Muscle of leg (tissue), 11 donors: Measurements from ENCODE around the gene RIMBP2. TPM values are rescaled to one million over a fixed set of nuclear protein-coding genes. Genes with fewer than 3 reads are reported as not detected.

ENCODE experiments used
- DNase-seq: peaks from one replicate; pipeline ENCODE4 v3.0.0; 2013
- H3K27ac ChIP-seq: one replicate; pipeline ENCODE4 v1.5.1; 2013; ENCODE audit warnings: mild to moderate bottlenecking, low read length, control low read depth
- H3K27me3 ChIP-seq: one replicate; pipeline ENCODE4 v1.6.1; 2013; ENCODE audit warnings: low read length; ENCODE audit not compliant: control insufficient read depth, insufficient read depth
- H3K36me3 ChIP-seq: one replicate; pipeline ENCODE4 v1.6.1; 2013; ENCODE audit warnings: low read length; ENCODE audit not compliant: control insufficient read depth, insufficient read depth
- H3K4me1 ChIP-seq: one replicate; pipeline ENCODE4 v1.6.1; 2013; ENCODE audit warnings: low read length; ENCODE audit not compliant: control insufficient read depth, insufficient read depth
- H3K4me3 ChIP-seq: one replicate; pipeline ENCODE4 v1.5.1; 2013; ENCODE audit warnings: low read length, control low read depth
- H3K9me3 ChIP-seq: replicated peaks from 2 replicates; pipeline ENCODE4 v1.6.1; 2013; ENCODE audit warnings: low read depth, low read length; ENCODE audit not compliant: control insufficient read depth
- WGBS: methylation state at CpG from one replicate; pipeline ENCODE4 v1.1.5; 2013; ENCODE audit warnings: missing lambda C conversion rate; ENCODE audit not compliant: insufficient coverage; 5-methylcytosine and 5-hydroxymethylcytosine counted together
- polyA plus RNA-seq, 8 donors: library from polyadenylated mRNA; unstranded; fragments of 120-200 nt; gene quantifications; one replicate each; pipeline versions ENCODE4 v1.2.1 to v1.2.3, GENCODE V29; 2013; ENCODE audit warnings: inconsistent platforms in 1 of 8, low replicate concordance in 1 of 8; ENCODE audit not compliant: insufficient read length in 8 of 8, insufficient read depth in 1 of 8
- total RNA-seq: library from RNA; stranded (reverse); fragments of 120-200 nt; gene quantifications from one replicate; pipeline ENCODE4 v1.2.4, GENCODE V29; 2013

Gene RIMBP2
- total and polyA plus RNA-seq, 9 donors: 0.46 to 2.1 (median 0.87) TPM

GRCh38 chr12:130439250-130439649 lies 276.8 kb downstream of the RIMBP2 start:
- no peak overlapping the region for H3K4me3 ChIP-seq
- 90% methylated on average over 3 of the region's 3 CpGs for WGBS
- DNase-seq: no peak
- peaks cover 2% of the 10 kb centered on the region for H3K4me1 ChIP-seq
- no peaks in the 10 kb centered on the region for H3K9me3 ChIP-seq
- no peak overlapping the region for H3K27ac ChIP-seq
- H3K36me3 ChIP-seq: no peaks in the 10 kb centered on the region
- no peaks in the 10 kb centered on the region for H3K27me3 ChIP-seq

DNA sequence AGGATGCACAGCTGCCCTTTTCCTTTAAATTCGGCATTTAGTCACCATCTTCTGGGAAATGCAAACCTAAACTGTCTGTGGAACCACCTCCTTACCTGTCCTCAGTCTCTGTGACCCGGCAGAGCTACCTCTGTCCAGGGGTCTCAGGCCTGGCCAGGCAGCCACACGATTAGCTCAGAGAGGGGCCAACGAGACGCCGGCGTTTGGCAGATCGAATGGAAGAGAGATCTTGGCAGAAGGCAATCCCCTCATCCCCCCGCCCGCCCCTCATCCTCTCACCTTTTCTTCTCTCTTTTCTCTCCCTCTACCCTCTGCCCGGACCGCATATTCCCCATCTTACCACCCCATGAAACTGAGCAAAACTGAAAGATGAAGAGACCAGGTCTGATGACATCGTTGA lies 277.4 kb downstream of the RIMBP2 start:
- no peaks in the 10 kb centered on the region for H3K9me3 ChIP-seq
- no peak overlapping the region for H3K27ac ChIP-seq
- WGBS: 89% methylated on average over 9 of the region's 13 CpGs
- H3K4me3 ChIP-seq: no peak overlapping the region
- no peaks in the 10 kb centered on the region for H3K4me1 ChIP-seq
- DNase-seq: no peak
- H3K27me3 ChIP-seq: no peaks in the 10 kb centered on the region
- no peaks in the 10 kb centered on the region for H3K36me3 ChIP-seq

GRCh38 chr12:130438243-130438620 lies 277.9 kb downstream of the RIMBP2 start:
- H3K36me3 ChIP-seq: no peaks in the 10 kb centered on the region
- no peaks in the 10 kb centered on the region for H3K4me1 ChIP-seq
- no peak for DNase-seq
- no peak overlapping the region for H3K27ac ChIP-seq
- no peaks in the 10 kb centered on the region for H3K9me3 ChIP-seq
- WGBS: 95% methylated on average over 15 of the region's 19 CpGs
- H3K4me3 ChIP-seq: no peak overlapping the region
- no peaks in the 10 kb centered on the region for H3K27me3 ChIP-seq

DNA sequence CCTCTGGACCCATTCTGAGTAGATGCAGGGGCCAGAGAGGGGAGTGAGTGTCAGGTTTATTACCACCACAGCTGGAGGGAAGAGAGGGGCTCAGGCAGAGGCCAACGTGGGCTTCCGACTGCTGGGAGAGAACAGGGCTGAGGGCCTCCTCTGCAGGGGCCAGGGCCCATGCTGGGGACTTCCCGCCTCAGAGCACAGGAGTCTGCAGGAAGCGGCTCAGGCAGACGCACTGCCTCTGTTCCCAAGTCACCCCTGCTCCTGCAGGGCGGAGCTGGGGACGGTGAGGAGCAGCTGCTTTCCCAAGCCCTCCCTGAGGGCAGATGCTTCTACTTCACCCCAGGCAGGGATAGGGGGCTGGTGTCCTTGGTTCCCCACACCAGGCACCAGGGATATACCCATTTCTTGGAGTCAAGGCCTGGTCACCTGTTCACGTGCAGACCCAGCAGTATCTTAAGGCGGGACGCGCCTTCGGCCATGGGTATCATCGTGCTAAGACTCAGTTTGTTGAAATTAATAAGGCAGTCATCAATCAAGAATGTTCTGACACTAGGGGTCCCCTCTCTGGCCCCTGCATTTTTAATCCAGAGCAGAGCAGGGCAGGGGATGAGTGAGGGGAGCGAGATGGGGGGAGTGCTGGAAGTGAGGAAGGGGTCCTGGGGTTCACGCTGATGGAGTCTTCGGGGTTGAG lies 278.4 kb downstream of the RIMBP2 start:
- Histone ChIP-seq H3K27ac (no peak overlapping the region), H3K4me3 (no peak overlapping the region), H3K4me1 (no peaks in the 10 kb centered on the region), H3K27me3 (no peaks in the 10 kb centered on the region), H3K36me3 (no peaks in the 10 kb centered on the region), H3K9me3 (no peaks in the 10 kb centered on the region)
- no peak for DNase-seq
- 83% methylated on average over 14 of the region's 16 CpGs for WGBS

DNA sequence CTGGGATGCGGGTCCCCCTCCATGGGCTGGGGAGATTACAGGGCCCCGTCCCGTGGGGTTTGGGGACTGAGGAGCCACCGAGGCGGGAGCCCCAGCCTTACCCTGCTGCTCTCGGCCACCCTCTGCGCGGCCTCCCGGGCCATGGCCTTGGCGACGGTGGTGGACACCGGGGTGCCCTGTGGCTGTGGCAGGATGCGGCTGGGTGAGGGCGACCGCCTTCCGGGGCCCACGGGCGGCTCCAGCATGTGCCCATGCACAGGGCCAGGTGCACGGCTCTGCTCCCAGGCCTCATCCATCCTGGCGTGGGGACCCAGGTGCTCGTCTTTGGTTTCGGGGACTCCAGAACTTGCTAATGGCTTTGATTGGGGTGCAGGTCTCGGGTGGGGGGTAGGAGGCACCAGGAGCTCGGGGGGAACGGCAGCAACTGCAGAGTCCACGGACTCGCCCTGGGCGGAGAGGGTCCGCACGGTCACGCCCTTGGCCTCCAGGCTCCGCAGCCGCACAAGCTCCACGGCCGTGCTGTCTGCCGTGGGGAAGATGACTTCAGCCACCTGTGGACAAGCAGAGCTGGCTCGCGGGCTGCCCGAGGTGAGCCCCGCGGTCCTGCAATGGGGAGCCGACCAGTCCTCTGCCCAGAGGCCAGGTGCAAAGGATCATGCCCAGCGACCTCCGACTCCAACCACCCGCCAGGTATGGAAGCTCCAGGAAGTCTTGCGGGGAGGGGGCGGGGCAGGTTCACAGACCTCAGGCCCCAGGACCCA lies 279.2 kb downstream of the RIMBP2 start:
- H3K27ac ChIP-seq: no peak overlapping the region
- 94% methylated on average over 43 of the region's 47 CpGs for WGBS
- no peak for DNase-seq

DNA sequence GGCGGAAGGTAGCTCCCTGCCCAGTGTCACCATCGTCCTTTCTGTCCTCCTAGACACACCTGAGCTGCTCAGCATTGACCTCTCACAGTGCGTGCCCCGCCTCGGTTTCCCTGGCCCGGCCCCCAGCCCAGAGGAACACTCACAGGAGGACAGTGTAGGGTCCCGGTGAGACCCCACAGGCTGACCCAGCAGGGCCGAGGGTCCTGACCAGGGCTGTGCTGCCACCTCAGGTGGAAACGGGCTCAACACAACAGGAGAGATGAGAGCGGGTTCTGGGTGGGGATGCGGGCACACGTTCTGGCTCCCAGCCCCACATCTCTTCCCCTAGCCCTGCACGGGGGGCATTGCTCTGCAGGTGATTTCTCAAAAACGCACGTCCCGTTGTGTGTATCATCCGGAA lies 280.3 kb downstream of the RIMBP2 start:
- Histone ChIP-seq H3K36me3 (no peaks in the 10 kb centered on the region), H3K4me3 (no peak overlapping the region), H3K27me3 (no peaks in the 10 kb centered on the region), H3K27ac (no peak overlapping the region), H3K9me3 (no peaks in the 10 kb centered on the region), H3K4me1 (no peaks in the 10 kb centered on the region)
- no peak for DNase-seq
- 90% methylated on average over 9 of the region's 17 CpGs for WGBS

More for the DNA sequence above, 279.2 kb downstream of the RIMBP2 start:
- no peaks in the 10 kb centered on the region for H3K9me3 ChIP-seq
- H3K4me1 ChIP-seq: no peaks in the 10 kb centered on the region
- H3K27me3 ChIP-seq: no peaks in the 10 kb centered on the region
- no peaks in the 10 kb centered on the region for H3K36me3 ChIP-seq
- no peak overlapping the region for H3K4me3 ChIP-seq

- H3K27me3 ChIP-seq: no peaks in the 10 kb centered on the region
- 88% methylated on average over 5 of the region's 6 CpGs for WGBS
- no peak overlapping the region for H3K27ac ChIP-seq
- no peak for DNase-seq
- H3K9me3 ChIP-seq: no peaks in the 10 kb centered on the region
- H3K4me1 ChIP-seq: no peaks in the 10 kb centered on the region
- no peaks in the 10 kb centered on the region for H3K36me3 ChIP-seq
- no peak overlapping the region for H3K4me3 ChIP-seq
Observed at GRCh38 chr12:130435331-130435730, 280.8 kb downstream of the RIMBP2 start.

DNA sequence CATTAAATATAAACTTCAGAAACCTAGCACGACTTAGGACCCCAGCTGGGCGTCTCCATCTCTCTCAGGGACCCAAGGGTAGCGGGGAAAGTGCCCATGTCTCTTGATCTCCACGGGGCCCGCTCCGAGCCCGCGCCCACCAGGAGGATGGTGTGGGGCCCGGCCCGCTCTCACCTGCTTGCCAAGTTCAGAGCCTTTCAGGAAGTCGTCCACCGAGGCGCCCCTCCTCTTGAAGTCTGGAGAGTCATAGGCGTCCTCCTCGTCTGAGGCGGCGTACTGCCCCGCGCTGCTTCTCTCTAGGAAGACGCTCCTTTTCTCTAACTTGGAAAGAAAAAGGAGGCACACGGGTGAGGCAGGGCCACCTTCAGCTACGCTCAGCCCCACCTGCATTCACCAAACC lies 281.5 kb downstream of the RIMBP2 start:
- H3K4me1 ChIP-seq: no peaks in the 10 kb centered on the region
- no peaks in the 10 kb centered on the region for H3K27me3 ChIP-seq
- H3K27ac ChIP-seq: no peak overlapping the region
- WGBS: 80% methylated on average over 21 of the region's 22 CpGs
- H3K4me3 ChIP-seq: no peak overlapping the region
- H3K9me3 ChIP-seq: no peaks in the 10 kb centered on the region
- H3K36me3 ChIP-seq: no peaks in the 10 kb centered on the region
- DNase-seq: no peak

DNA sequence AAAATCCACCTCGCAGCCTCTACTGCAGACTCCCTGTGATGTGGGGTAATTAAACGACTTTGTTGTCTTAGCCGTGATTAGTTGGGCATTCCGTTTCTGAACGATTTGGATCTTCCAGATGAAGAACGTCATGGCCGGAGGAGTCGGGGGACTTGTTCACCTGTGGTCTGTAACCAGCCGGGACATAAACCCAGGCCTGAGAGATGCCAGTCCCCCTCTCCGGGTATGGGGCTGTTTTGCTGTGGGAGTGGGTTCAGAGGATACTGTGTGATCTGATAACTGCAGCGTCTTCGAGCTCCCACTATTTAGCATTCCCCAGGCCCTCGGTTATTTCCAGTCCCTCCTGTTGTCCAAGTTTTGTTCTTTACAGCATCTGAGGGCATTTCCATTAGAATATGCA lies 282.3 kb downstream of the RIMBP2 start:
- Histone ChIP-seq H3K27ac (no peak overlapping the region), H3K9me3 (no peaks in the 10 kb centered on the region), H3K27me3 (no peaks in the 10 kb centered on the region), H3K4me3 (no peak overlapping the region), H3K4me1 (no peaks in the 10 kb centered on the region), H3K36me3 (no peaks in the 10 kb centered on the region)
- 91% methylated on average over 12 of the region's 13 CpGs for WGBS
- DNase-seq: no peak

GRCh38 chr12:130433411-130433810 lies 282.7 kb downstream of the RIMBP2 start:
- Histone ChIP-seq H3K27me3 (no peaks in the 10 kb centered on the region), H3K36me3 (no peaks in the 10 kb centered on the region), H3K9me3 (no peaks in the 10 kb centered on the region), H3K4me3 (no peak overlapping the region), H3K4me1 (no peaks in the 10 kb centered on the region), H3K27ac (no peak overlapping the region)
- 80% methylated on average over 3 of the region's 6 CpGs for WGBS
- no peak for DNase-seq
